ENCODE data around the gene HDAC4.

HDAC4 gene

DNA sequence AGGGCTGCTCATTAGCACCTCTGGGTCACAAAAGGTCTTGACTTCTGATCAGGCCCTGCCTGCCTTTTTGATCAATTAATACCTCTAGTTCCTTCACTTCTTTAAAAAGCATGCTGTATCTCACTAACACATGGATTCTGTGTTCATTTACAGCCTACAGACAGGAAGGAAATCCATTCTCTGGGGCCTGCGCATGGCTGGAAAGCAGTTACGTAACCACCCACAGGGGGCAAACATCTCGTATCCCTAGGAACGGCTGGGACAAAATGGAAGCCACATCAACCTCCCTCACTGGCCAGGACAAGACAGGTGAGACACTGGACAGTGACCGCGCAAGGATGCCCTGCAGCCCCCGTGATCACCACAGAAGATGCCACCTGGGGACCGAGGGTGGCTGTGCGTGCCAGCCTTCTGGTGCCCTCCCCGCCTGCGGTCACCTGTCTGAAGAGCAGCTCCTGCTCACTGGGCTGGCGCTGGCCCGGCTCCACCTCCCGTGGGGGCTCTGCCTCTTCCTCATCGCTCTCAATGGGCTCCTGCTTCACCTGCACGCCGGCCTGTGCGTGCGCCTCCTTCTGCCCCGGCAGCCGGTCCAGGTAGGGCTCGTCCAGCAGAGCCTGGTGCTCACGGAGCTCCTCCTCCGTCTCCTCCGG lies 286.1 kb downstream of the HDAC4 start:
- H3K9me3 ChIP-seq (ENCODE audit: control insufficient read depth in 1 of 2, low read length in 2 of 2), result no peaks in the 10 kb centered on the region
- no peak overlapping the region for H3K9ac ChIP-seq (ENCODE audit: low read depth in 1 of 2, low read length in 2 of 2)
- H3K4me1 ChIP-seq (ENCODE audit: control insufficient read depth in 1 of 2, insufficient read depth in 2 of 2, low read length in 2 of 2), result peaks cover 18% of the 10 kb centered on the region in 2 donors
- no peak overlapping the region for H3K4me3 ChIP-seq (ENCODE audit: low read depth in 1 of 2, low read length in 2 of 2)
- no peak overlapping the region for H3K27ac ChIP-seq (ENCODE audit: low read depth, low read length)
- H3K27me3 ChIP-seq (ENCODE audit: control insufficient read depth in 1 of 2, insufficient read depth in 2 of 2, low read length in 2 of 2), result no peaks in the 10 kb centered on the region
- H3K36me3 ChIP-seq (ENCODE audit: control insufficient read depth in 1 of 2, insufficient read depth in 2 of 2, low read length in 2 of 2), result peaks cover 4 to 27% of the 10 kb centered on the region in 2 donors

DNA sequence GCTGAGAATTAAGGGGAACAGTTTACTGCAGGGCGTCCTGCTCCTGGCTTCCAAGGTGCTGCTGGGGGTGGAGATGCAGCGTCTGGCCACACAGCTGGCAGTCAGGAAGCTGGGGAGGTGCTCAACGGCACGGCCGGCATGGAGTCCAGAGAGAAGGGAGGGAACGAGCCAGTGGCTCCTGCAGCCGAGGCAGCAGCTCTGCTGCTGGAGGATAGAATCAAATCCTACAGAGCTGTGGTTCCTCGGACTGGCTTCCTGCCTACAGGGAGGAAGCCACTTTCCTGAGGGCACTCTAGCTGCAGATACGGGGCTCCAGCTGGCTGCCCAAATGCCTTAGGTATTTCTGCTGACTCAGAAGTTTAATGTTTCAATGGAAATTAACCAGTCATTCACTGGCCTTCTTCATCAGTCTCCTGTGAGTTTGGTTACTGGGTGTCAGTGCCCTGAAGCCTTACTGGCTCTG lies 286.7 kb downstream of the HDAC4 start:
- Histone ChIP-seq H3K4me3 (ENCODE audit: low read depth in 1 of 2, low read length in 2 of 2) (no peak overlapping the region), H3K27ac (ENCODE audit: low read depth, low read length) (no peak overlapping the region), H3K27me3 (ENCODE audit: control insufficient read depth in 1 of 2, insufficient read depth in 2 of 2, low read length in 2 of 2) (no peaks in the 10 kb centered on the region), H3K36me3 (ENCODE audit: control insufficient read depth in 1 of 2, insufficient read depth in 2 of 2, low read length in 2 of 2) (peaks cover 10 to 33% of the 10 kb centered on the region in 2 donors), H3K9me3 (ENCODE audit: control insufficient read depth in 1 of 2, low read length in 2 of 2) (no peaks in the 10 kb centered on the region), H3K4me1 (ENCODE audit: control insufficient read depth in 1 of 2, insufficient read depth in 2 of 2, low read length in 2 of 2) (peaks cover 18 to 24% of the 10 kb centered on the region in 2 donors), H3K9ac (ENCODE audit: low read depth in 1 of 2, low read length in 2 of 2) (no peak overlapping the region)

DNA sequence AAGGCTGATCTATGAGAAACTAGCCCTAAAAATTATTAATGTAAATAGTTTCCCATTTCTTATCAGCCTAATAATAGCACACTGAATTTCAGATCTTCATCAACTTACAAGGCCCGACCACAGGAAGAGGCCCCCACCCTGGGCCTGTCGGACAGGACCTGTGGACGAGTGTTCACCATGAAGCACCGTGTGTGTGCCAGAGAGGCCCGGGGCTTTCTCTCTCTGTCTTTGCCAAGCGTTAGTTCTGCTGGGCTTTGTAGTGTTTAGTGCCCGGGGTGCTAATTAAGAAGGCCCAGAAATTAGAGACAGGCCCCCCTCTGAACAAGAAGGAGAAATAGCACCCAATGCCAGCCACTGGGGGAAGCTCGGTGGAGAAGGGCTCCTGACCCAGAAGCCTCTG lies 287.2 kb downstream of the HDAC4 start:
- no peaks in the 10 kb centered on the region for H3K9me3 ChIP-seq (ENCODE audit: control insufficient read depth in 1 of 2, low read length in 2 of 2)
- H3K27ac ChIP-seq (ENCODE audit: low read depth, low read length), result no peak overlapping the region
- H3K4me1 ChIP-seq (ENCODE audit: control insufficient read depth in 1 of 2, insufficient read depth in 2 of 2, low read length in 2 of 2), result peaks cover 18 to 26% of the 10 kb centered on the region in 2 donors
- H3K36me3 ChIP-seq (ENCODE audit: control insufficient read depth in 1 of 2, insufficient read depth in 2 of 2, low read length in 2 of 2), result peaks cover 10 to 38% of the 10 kb centered on the region in 2 donors
- no peak overlapping the region for H3K4me3 ChIP-seq (ENCODE audit: low read depth in 1 of 2, low read length in 2 of 2)
- H3K27me3 ChIP-seq (ENCODE audit: control insufficient read depth in 1 of 2, insufficient read depth in 2 of 2, low read length in 2 of 2), result no peaks in the 10 kb centered on the region
- no peak overlapping the region for H3K9ac ChIP-seq (ENCODE audit: low read depth in 1 of 2, low read length in 2 of 2)

DNA sequence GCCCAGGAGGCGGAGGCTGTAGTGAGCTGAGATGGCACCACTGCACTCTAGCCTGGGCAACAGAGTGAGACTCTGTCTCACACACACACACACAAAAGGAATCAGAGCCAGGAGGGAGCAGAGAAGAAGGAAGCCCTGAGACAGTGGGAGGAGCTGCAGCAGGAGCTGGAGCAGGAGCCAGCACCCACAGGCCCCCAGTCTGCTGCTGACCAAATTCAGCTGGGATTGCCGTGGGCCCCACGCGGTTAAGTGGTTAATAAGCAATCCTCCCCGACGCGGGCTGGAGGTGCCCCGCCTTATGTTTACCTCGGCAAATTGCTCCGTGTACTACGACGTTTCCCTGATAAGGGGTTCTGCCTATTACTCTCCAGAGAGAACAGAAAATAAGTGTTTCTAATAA lies 287.6 kb downstream of the HDAC4 start:
- Histone ChIP-seq H3K4me1 (ENCODE audit: control insufficient read depth in 1 of 2, insufficient read depth in 2 of 2, low read length in 2 of 2) (peaks cover 18 to 26% of the 10 kb centered on the region in 2 donors), H3K27me3 (ENCODE audit: control insufficient read depth in 1 of 2, insufficient read depth in 2 of 2, low read length in 2 of 2) (no peaks in the 10 kb centered on the region), H3K27ac (ENCODE audit: low read depth, low read length) (no peak overlapping the region), H3K9me3 (ENCODE audit: control insufficient read depth in 1 of 2, low read length in 2 of 2) (no peaks in the 10 kb centered on the region), H3K4me3 (ENCODE audit: low read depth in 1 of 2, low read length in 2 of 2) (no peak overlapping the region), H3K36me3 (ENCODE audit: control insufficient read depth in 1 of 2, insufficient read depth in 2 of 2, low read length in 2 of 2) (peaks cover 10 to 40% of the 10 kb centered on the region in 2 donors), H3K9ac (ENCODE audit: low read depth in 1 of 2, low read length in 2 of 2) (no peak overlapping the region)

DNA sequence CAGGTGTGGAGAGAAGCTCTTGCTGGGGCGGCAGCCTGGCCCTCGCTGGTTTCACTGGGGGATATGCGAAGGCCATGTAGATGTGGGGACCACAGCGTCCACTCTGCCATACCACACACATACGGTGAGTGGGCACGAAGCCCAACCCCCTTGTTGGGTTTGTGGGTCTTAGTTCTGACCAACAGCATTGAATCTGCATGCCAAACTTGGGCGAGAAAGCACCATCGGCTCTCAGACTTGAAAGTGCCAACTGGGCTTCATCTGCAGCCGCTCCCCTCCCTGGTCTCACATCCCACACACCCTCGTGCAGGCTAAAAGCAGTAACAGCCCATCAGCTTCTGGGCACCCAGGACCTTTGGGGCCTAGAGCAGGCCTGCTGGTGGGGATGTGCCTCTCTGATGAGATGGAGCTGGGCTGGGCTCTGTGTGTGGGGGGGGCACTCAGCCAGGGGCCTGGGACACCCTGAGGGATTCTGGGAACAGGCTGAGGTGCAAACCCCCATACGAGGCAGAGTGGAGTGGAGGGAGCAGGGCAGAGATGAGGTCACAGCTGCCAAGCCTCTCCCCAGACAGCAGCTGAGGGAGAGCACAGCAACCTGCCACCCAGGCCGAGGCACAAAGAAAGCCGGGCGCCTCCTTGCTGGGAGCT lies 288.6 kb downstream of the HDAC4 start:
- peaks cover 18 to 26% of the 10 kb centered on the region in 2 donors for H3K4me1 ChIP-seq (ENCODE audit: control insufficient read depth in 1 of 2, insufficient read depth in 2 of 2, low read length in 2 of 2)
- no peak overlapping the region for H3K9ac ChIP-seq (ENCODE audit: low read depth in 1 of 2, low read length in 2 of 2)
- H3K27ac ChIP-seq (ENCODE audit: low read depth, low read length), result no peak overlapping the region
- H3K36me3 ChIP-seq (ENCODE audit: control insufficient read depth in 1 of 2, insufficient read depth in 2 of 2, low read length in 2 of 2), result peaks cover 13 to 48% of the 10 kb centered on the region in 2 donors
- H3K27me3 ChIP-seq (ENCODE audit: control insufficient read depth in 1 of 2, insufficient read depth in 2 of 2, low read length in 2 of 2), result no peaks in the 10 kb centered on the region
- no peak overlapping the region for H3K4me3 ChIP-seq (ENCODE audit: low read depth in 1 of 2, low read length in 2 of 2)
- no peaks in the 10 kb centered on the region for H3K9me3 ChIP-seq (ENCODE audit: control insufficient read depth in 1 of 2, low read length in 2 of 2)

DNA sequence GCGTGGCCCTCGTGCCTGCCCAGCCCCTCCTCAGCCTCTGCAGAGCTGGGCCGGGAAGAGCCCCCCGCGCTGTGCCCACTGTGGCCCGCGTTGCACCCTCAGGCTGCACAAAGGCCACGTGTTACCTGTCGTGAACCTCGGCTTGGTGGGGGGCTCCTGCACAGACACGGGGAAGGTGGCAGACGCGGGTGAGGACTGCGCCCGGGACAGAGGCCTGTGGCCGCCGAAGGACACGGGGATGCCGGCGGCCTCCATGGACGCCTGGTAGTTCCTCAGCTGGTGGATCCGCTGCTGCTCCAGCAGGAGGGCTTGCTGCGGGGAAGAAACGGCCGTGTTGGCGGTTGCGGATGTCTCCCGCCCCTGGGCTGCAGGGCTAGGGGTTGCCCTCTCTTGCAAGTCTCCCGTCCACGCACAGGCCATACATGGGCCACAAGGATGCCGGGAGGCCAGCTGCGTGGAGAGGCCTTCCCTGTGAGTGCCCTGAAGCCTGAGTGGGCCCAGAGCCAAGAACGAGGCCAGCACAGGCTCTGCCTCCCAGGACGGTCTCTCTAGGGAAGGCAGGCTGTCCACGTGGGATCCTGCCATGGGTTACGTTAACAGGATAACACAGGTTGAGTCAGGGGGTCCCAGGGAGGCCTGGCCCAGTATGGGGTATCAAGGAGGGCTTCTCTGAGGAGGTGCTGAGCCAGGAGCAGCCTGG lies 289.3 kb downstream of the HDAC4 start:
- no peak overlapping the region for H3K27ac ChIP-seq (ENCODE audit: low read depth, low read length)
- no peak overlapping the region for H3K9ac ChIP-seq (ENCODE audit: low read depth in 1 of 2, low read length in 2 of 2)
- H3K9me3 ChIP-seq (ENCODE audit: control insufficient read depth in 1 of 2, low read length in 2 of 2), result no peaks in the 10 kb centered on the region
- peaks cover 18 to 26% of the 10 kb centered on the region in 2 donors for H3K4me1 ChIP-seq (ENCODE audit: control insufficient read depth in 1 of 2, insufficient read depth in 2 of 2, low read length in 2 of 2)
- no peak overlapping the region for H3K4me3 ChIP-seq (ENCODE audit: low read depth in 1 of 2, low read length in 2 of 2)
- peaks cover 13 to 55% of the 10 kb centered on the region in 2 donors for H3K36me3 ChIP-seq (ENCODE audit: control insufficient read depth in 1 of 2, insufficient read depth in 2 of 2, low read length in 2 of 2)
- no peaks in the 10 kb centered on the region for H3K27me3 ChIP-seq (ENCODE audit: control insufficient read depth in 1 of 2, insufficient read depth in 2 of 2, low read length in 2 of 2)

DNA sequence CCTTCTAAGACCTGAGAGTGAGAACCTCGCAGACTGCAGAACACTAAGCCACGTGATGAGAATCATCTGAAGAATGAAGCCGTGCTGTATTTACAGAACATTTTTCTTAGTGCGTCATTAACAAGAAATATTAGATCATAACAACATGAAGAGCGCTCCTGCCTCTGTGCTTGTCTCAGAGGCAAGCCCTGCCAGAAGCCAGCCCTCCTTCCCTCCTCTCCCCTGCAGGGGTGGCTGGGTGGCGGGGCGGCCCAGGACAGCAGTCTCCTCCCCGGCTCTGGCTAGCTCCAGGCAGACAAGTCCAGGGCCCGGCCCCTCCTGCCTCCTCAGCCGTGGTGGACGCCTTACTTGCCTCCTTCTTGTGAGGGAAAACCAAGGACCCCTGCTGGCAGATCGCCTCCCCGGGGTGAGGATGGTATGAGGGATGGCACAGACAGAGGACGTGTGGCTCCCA lies 290.2 kb downstream of the HDAC4 start:
- Histone ChIP-seq H3K4me1 (ENCODE audit: control insufficient read depth in 1 of 2, insufficient read depth in 2 of 2, low read length in 2 of 2) (peaks cover 18 to 26% of the 10 kb centered on the region in 2 donors), H3K36me3 (ENCODE audit: control insufficient read depth in 1 of 2, insufficient read depth in 2 of 2, low read length in 2 of 2) (peaks cover 13 to 57% of the 10 kb centered on the region in 2 donors), H3K27ac (ENCODE audit: low read depth, low read length) (no peak overlapping the region), H3K4me3 (ENCODE audit: low read depth in 1 of 2, low read length in 2 of 2) (no peak overlapping the region), H3K27me3 (ENCODE audit: control insufficient read depth in 1 of 2, insufficient read depth in 2 of 2, low read length in 2 of 2) (no peaks in the 10 kb centered on the region), H3K9ac (ENCODE audit: low read depth in 1 of 2, low read length in 2 of 2) (no peak overlapping the region), H3K9me3 (ENCODE audit: control insufficient read depth in 1 of 2, low read length in 2 of 2) (no peaks in the 10 kb centered on the region)

DNA sequence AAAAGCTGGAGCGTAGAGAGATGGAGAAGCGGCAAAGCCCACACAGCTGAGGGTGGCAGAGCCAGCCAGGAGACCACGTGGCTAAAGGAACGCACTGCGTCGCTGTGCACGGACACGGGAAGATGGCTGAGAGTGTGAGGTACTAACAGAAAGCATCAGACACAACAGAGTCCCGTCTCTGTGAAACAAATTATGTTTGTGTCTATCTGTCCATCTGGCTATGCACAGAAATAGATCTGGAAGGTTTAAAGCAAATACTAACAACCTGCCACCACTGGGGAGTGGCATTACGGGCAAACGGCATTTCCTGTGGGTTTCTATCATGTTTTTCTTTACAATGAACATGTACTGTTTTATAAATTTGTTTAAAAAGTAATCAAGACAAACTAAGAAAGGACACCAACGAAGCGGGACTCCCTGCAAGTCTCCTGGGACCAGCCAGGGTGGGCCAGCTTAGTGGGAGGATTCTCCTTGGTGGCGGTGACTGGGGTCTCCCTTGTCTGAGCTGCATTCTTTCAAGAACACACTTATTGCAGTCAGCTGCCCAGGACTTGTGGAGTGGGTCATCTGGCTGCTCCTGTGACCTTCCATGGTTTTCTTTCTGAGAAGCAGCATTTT lies 290.8 kb downstream of the HDAC4 start:
- Histone ChIP-seq H3K36me3 (ENCODE audit: control insufficient read depth in 1 of 2, insufficient read depth in 2 of 2, low read length in 2 of 2) (peaks cover 15 to 63% of the 10 kb centered on the region in 2 donors), H3K9me3 (ENCODE audit: control insufficient read depth in 1 of 2, low read length in 2 of 2) (no peaks in the 10 kb centered on the region), H3K9ac (ENCODE audit: low read depth in 1 of 2, low read length in 2 of 2) (no peak overlapping the region), H3K4me1 (ENCODE audit: control insufficient read depth in 1 of 2, insufficient read depth in 2 of 2, low read length in 2 of 2) (peaks cover 18 to 26% of the 10 kb centered on the region in 2 donors), H3K27me3 (ENCODE audit: control insufficient read depth in 1 of 2, insufficient read depth in 2 of 2, low read length in 2 of 2) (no peaks in the 10 kb centered on the region), H3K4me3 (ENCODE audit: low read depth in 1 of 2, low read length in 2 of 2) (no peak overlapping the region), H3K27ac (ENCODE audit: low read depth, low read length) (no peak overlapping the region)

DNA sequence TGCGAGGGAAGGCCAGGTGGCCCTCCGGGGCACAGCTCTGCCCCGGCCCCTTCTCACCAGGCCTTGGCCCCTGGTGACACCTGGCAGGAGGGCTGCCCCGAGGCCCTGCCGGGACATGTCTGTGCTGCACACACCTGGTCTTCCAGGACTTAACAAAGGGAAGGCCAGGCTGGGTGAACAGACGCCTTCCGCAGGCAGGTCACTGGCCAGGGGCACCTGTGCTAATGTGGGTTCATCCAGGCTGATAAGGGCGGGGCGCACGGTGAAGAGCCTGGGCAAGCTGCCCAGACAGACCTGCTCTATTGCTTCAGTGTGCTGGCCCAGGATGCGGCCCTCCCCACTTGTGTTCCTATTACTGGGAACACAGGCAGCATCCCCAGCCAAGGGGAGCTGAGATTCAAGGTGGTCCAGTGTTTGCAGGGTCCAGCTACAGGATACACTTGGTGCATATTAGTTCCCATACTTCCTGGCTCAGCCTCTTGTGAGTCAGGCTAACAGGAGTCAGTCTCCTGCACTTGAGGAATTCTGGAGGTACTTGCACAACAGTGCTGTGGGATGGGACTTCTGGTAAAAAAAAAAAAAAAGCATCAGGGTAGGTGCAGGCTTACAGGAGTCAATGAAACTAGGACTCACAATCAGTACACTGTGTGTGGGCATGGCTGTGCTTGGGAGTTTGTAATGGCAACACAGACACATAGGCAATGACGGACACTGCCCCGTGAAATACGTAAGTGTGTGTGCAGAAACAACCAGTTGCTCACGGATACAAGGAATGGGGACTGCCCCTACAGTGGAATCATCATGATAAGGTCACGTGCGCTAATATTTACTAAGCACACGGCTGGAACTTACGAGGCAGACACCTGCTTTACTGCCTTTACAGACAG lies 291.5 kb downstream of the HDAC4 start:
- no peaks in the 10 kb centered on the region for H3K27me3 ChIP-seq (ENCODE audit: control insufficient read depth in 1 of 2, insufficient read depth in 2 of 2, low read length in 2 of 2)
- H3K9me3 ChIP-seq (ENCODE audit: control insufficient read depth in 1 of 2, low read length in 2 of 2), result no peaks in the 10 kb centered on the region
- peak overlapping the region in 1 of 2 donors; percentile 12 for H3K9ac ChIP-seq (ENCODE audit: low read depth in 1 of 2, low read length in 2 of 2)
- peaks cover 13 to 24% of the 10 kb centered on the region in 2 donors for H3K4me1 ChIP-seq (ENCODE audit: control insufficient read depth in 1 of 2, insufficient read depth in 2 of 2, low read length in 2 of 2)
- peaks cover 22 to 62% of the 10 kb centered on the region in 2 donors for H3K36me3 ChIP-seq (ENCODE audit: control insufficient read depth in 1 of 2, insufficient read depth in 2 of 2, low read length in 2 of 2)
- H3K4me3 ChIP-seq (ENCODE audit: low read depth in 1 of 2, low read length in 2 of 2), result no peak overlapping the region
- H3K27ac ChIP-seq (ENCODE audit: low read depth, low read length), result peak overlapping the region; percentile 17
